GM19372 (cell line): ENCODE measurements around the gene GAK.

ENCODE experiments used
- ATAC-seq: cut with Tn5 transposase; IDR thresholded peaks from one replicate; pipeline ENCODE4 v1.9.1; 2021; ENCODE audit warnings: mild to moderate bottlenecking, low read depth, moderate library complexity; ENCODE audit not compliant: unreplicated experiment

Gene GAK

GRCh38 chr4:910366-911091 lies 21.6 kb downstream of the GAK start:
- no peak for ATAC-seq

- ATAC-seq, result no peak
Measured at GRCh38 chr4:909821-910220, 22.3 kb downstream of the GAK start.

- ATAC-seq, result no peak
Measured at GRCh38 chr4:909131-909571, 23.0 kb downstream of the GAK start.

- ATAC-seq, result no peak
Measured at GRCh38 chr4:907691-908425, 24.3 kb downstream of the GAK start.

- no peak for ATAC-seq
Measured at GRCh38 chr4:907103-907400, 25.1 kb downstream of the GAK start.

- no peak for ATAC-seq
Measured at GRCh38 chr4:906339-907102, 25.6 kb downstream of the GAK start.

GRCh38 chr4:905485-906338 lies 26.4 kb downstream of the GAK start:
- ATAC-seq, result no peak

GRCh38 chr4:903066-904046 lies 28.8 kb downstream of the GAK start:
- no peak for ATAC-seq

- ATAC-seq, result no peak
Measured at GRCh38 chr4:901192-901910, 30.8 kb downstream of the GAK start.

GRCh38 chr4:900721-901120 lies 31.4 kb downstream of the GAK start:
- no peak for ATAC-seq

- ATAC-seq, result no peak
Measured at GRCh38 chr4:900073-900472, 32.0 kb downstream of the GAK start.

- ATAC-seq, result no peak
Measured at GRCh38 chr4:899556-899906, 32.6 kb downstream of the GAK start.

GRCh38 chr4:898869-899555 lies 33.1 kb downstream of the GAK start:
- no peak for ATAC-seq

- ATAC-seq, result no peak
Measured at GRCh38 chr4:898123-898522, 34.0 kb downstream of the GAK start.

GRCh38 chr4:896630-897029 lies 35.5 kb downstream of the GAK start:
- no peak for ATAC-seq

- no peak for ATAC-seq
Measured at GRCh38 chr4:896216-896615, 35.9 kb downstream of the GAK start.

- ATAC-seq, result no peak
Measured at GRCh38 chr4:895596-895995, 36.5 kb downstream of the GAK start.

GRCh38 chr4:893995-894705 lies 38.0 kb downstream of the GAK start:
- no peak for ATAC-seq
